GM12878 (cell line): Measurements from ENCODE around the gene DGKQ. TPM values are rescaled to one million over a fixed set of nuclear protein-coding genes. Genes with fewer than 3 reads are reported as not detected.

Source experiments
- ATAC-seq: fragments of 200-7000 bp; cut with Tn5 transposase; 3 replicates; pipeline ENCODE4 v1.9.1; 2020; ENCODE audit warnings: mild to moderate bottlenecking, moderate library complexity
- BruUV-seq: library from RNA; stranded (reverse); fragments of 400-500 nt; replicated peaks from 2 replicates; lab custom pipeline; 2021; lab: Mats Ljungman, UMichigan
- CTCF ChIA-PET: fragments of 300-600 bp; sonication (Branson Sonifier 250); formaldehyde crosslinking; extraction: SDS; loops from one replicate; lab custom pipeline; 2021; ENCODE audit warnings: inconsistent platforms; lab: Yijun Ruan, JAX
- POLR2A ChIA-PET: fragments of 350-600 bp; formaldehyde crosslinking; extraction: SDS; loops from one replicate; lab custom pipeline; 2021; ENCODE audit warnings: inconsistent platforms; lab: Charles Lee
- RAD21 ChIA-PET: fragments of 300-600 bp; sonication (Branson Sonifier 250); formaldehyde crosslinking; loops from one replicate; lab custom pipeline; 2023; ENCODE audit warnings: antibody characterized with exemption; ENCODE audit not compliant: unreplicated experiment; lab: Charles Lee
- SMC1A ChIA-PET: fragments of 300-600 bp; sonication (Branson Sonifier 250); formaldehyde crosslinking; loops from one replicate; lab custom pipeline; 2023; ENCODE audit not compliant: unreplicated experiment, uncharacterized antibody; lab: Charles Lee
- DNase-seq: peaks from one replicate; pipeline ENCODE4 v3.0.0-alpha.2; 2011; ENCODE audit warnings: low read depth, low spot score
- FAIRE-seq: peaks from 3 replicates; lab custom pipeline; 2011; peaks lifted over from hg19 to GRCh38; lab: Jason Lieb, UNC
- H2AFZ ChIP-seq: 2 replicates; pipeline ENCODE4 v1.6.0; 2011; ENCODE audit warnings: low read depth, low read length, control low read depth; ENCODE audit not compliant: control insufficient read depth
- H3K27ac ChIP-seq: 2 replicates; pipeline ENCODE4 v1.5.1; 2011; ENCODE audit warnings: control low read depth; ENCODE audit not compliant: control insufficient read depth, insufficient read depth
- H3K27me3 ChIP-seq, 2 experiments: replicated peaks in 1 of 2; 2 replicates each; pipeline versions ENCODE4 v1.6.0 to v1.6.1; 2011; ENCODE audit warnings: low read length in 1 of 2; ENCODE audit not compliant: control insufficient read depth in 2 of 2, insufficient read depth in 2 of 2
- H3K36me3 ChIP-seq, 2 experiments: 2 replicates each; pipeline ENCODE4 v1.5.1; 2011; ENCODE audit warnings: low read length in 1 of 2; ENCODE audit not compliant: control insufficient read depth in 2 of 2, insufficient read depth in 2 of 2
- H3K4me1 ChIP-seq: 2 replicates; pipeline ENCODE4 v1.6.1; 2011; ENCODE audit warnings: mild to moderate bottlenecking, low read length, moderate library complexity, mixed read lengths; ENCODE audit not compliant: control insufficient read depth, insufficient read depth
- H3K4me2 ChIP-seq: 2 replicates; pipeline ENCODE4 v1.6.0; 2011; ENCODE audit warnings: control low read depth; ENCODE audit not compliant: control insufficient read depth, insufficient read depth
- H3K4me3 ChIP-seq: fragments of 200-600 bp; sonication (generic); 2 replicates; pipeline ENCODE4 v1.5.1; 2016
- H3K79me2 ChIP-seq: 2 replicates; pipeline ENCODE4 v1.6.0; 2011; ENCODE audit warnings: low read length; ENCODE audit not compliant: control insufficient read depth, insufficient read depth
- H3K9ac ChIP-seq: 2 replicates; pipeline ENCODE4 v1.8.0; 2011; ENCODE audit warnings: low read length, control low read depth, mixed read lengths; ENCODE audit not compliant: control insufficient read depth, insufficient read depth
- H3K9me3 ChIP-seq: replicated peaks from 3 replicates; pipeline ENCODE4 v1.5.1; 2011; ENCODE audit warnings: mild to moderate bottlenecking, low read length; ENCODE audit not compliant: control insufficient read depth, insufficient read depth
- H4K20me1 ChIP-seq: 2 replicates; pipeline ENCODE4 v1.6.0; 2011; ENCODE audit not compliant: control insufficient read depth, insufficient read depth
- CBX5 ChIP-seq: sonication (generic); IDR thresholded peaks from 2 replicates; pipeline ENCODE4 v1.6.1; 2016; ENCODE audit warnings: low read depth, moderate library complexity, mild to moderate bottlenecking, inconsistent platforms
- EP300 ChIP-seq, 2 experiments: fragments of 150-350 bp in 1 of 2; IDR thresholded peaks; 2 replicates each; pipeline ENCODE4 v1.6.1; 2011 to 2012; ENCODE audit warnings: low read depth in 2 of 2, low read length in 2 of 2, borderline replicate concordance in 1 of 2, improper control_type of control experiment in 1 of 2, inconsistent platforms in 1 of 2; ENCODE audit not compliant: control insufficient read depth in 1 of 2
- GABPA ChIP-seq: IDR thresholded peaks from 2 replicates; pipeline ENCODE4 v1.6.1; 2014; ENCODE audit warnings: antibody characterized with exemption, low read depth, mild to moderate bottlenecking, inconsistent platforms
- HDGF ChIP-seq: fragments of 450-650 bp; IDR thresholded peaks from 2 replicates; pipeline ENCODE4 v1.6.1; 2016; ENCODE audit warnings: antibody characterized with exemption
- IKZF2 ChIP-seq, 2 experiments: fragments of 450-650 bp; IDR thresholded peaks; 2 replicates each; pipeline ENCODE4 v1.6.1; 2017; ENCODE audit warnings: mild to moderate bottlenecking in 2 of 2, moderate library complexity in 2 of 2
- JUNB ChIP-seq: IDR thresholded peaks from 2 replicates; pipeline ENCODE4 v1.6.1; 2016; ENCODE audit warnings: antibody characterized with exemption, mild to moderate bottlenecking
- KAT2A ChIP-seq: conservative IDR thresholded peaks from 2 replicates; pipeline ENCODE4 v1.6.1; 2011; ENCODE audit warnings: low read depth, low read length; ENCODE audit not compliant: control insufficient read depth
- PKNOX1 ChIP-seq: fragments of 450-650 bp; IDR thresholded peaks from 2 replicates; pipeline ENCODE4 v1.6.1; 2016; ENCODE audit warnings: mild to moderate bottlenecking
- POLR2A ChIP-seq: IDR thresholded peaks from 2 replicates; pipeline ENCODE4 v1.6.1; 2011; ENCODE audit warnings: low read depth, mild to moderate bottlenecking, low read length
- RAD51 ChIP-seq: fragments of 450-650 bp; IDR thresholded peaks from 2 replicates; pipeline ENCODE4 v1.6.1; 2016; ENCODE audit warnings: moderate library complexity, mild to moderate bottlenecking, inconsistent platforms
- REST ChIP-seq: IDR thresholded peaks from 2 replicates; pipeline ENCODE4 v1.6.1; 2012; ENCODE audit warnings: mild to moderate bottlenecking, low read depth, low read length
- SIX5 ChIP-seq: IDR thresholded peaks from 2 replicates; pipeline ENCODE4 v1.6.1; 2011; ENCODE audit warnings: mild to moderate bottlenecking, low read depth, low read length, moderate library complexity; ENCODE audit not compliant: severe bottlenecking
- SKIL ChIP-seq: fragments of 450-650 bp; IDR thresholded peaks from 2 replicates; pipeline ENCODE4 v1.6.1; 2017; ENCODE audit warnings: mild to moderate bottlenecking, low read depth, inconsistent platforms; ENCODE audit not compliant: poor library complexity, severe bottlenecking
- SMAD5 ChIP-seq: IDR thresholded peaks from 2 replicates; pipeline ENCODE4 v1.6.1; 2016; ENCODE audit warnings: antibody characterized with exemption, low read depth
- SREBF2 ChIP-seq: IDR thresholded peaks from 2 replicates; pipeline ENCODE4 v1.6.1; 2012; ENCODE audit warnings: mild to moderate bottlenecking, low read length
- TAF1 ChIP-seq: IDR thresholded peaks from 2 replicates; pipeline ENCODE4 v1.6.1; 2011; ENCODE audit warnings: mild to moderate bottlenecking, low read depth, low read length, borderline replicate concordance
- whole genome bisulfite sequencing: methylation state at CpG from one replicate; pipeline ENCODE4 v1.1.6; 2016; ENCODE audit warnings: low lambda C conversion rate; ENCODE audit not compliant: insufficient replicate concordance, insufficient coverage; ENCODE audit errors: missing lambda C conversion rate; 5-methylcytosine and 5-hydroxymethylcytosine counted together
- in situ Hi-C: fragments of 300-500 bp; cut with MboI; formaldehyde crosslinking; loops from 9 replicates; pipeline ENCODE4 v1.14.3; 2018; ENCODE audit warnings: mixed read lengths
- intact Hi-C: fragments of 100-400 bp; cut with micrococcal nuclease; formaldehyde crosslinking; loops from one replicate; pipeline ENCODE4 v1.14.2; 2022; ENCODE audit not compliant: unreplicated experiment
- polyA plus RNA-seq, 11 experiments: library from polyadenylated mRNA; depleted of rRNA in 4 of 11; unstranded in 6 of 11; stranded (reverse) in 5 of 11; fragments of >200 nt; fragmentation: Nextera tagmentation in 4 of 11; fragmentation: Illumina TruSeq in 1 of 11; extraction: Ambion mirVana in 4 of 11; extraction: Trizol in 1 of 11; gene quantifications; 1 replicate in 1 of 11; 2 replicates in 10 of 11; pipeline versions ENCODE4 v1.2.1 to v1.2.3, GENCODE V29; 2011 to 2016; ENCODE audit warnings: inconsistent platforms in 2 of 11, missing spikeins in 2 of 11, low read depth in 1 of 11
- total RNA-seq, 4 experiments: library from RNA; depleted of rRNA in 3 of 4; stranded (reverse); fragments of >200 nt in 3 of 4; fragmentation: Illumina TruSeq in 1 of 4; extraction: Trizol in 1 of 4; gene quantifications; 2 replicates each; pipeline versions ENCODE4 v1.2.1 to v1.2.3, GENCODE V29; 2013 to 2021

The DGKQ gene
- total and polyA plus RNA-seq, 10 of the 15 experiments (the other 5 are each of a cell fraction or from before 2014, with no cell fraction given) = 0.11 to 10.5 (median 1.4) TPM

- TF ChIP-seq KAT2A (no peak), SIX5 (no peak), IKZF2 (IDR thresholded peaks at IDR 0.05) (no peak), JUNB (no peak), POLR2A (peak; percentile 34; the same call in 1 of the 2 replicates), PKNOX1 (no peak), TAF1 (no peak)
Observed at GRCh38 chr4:910366-911091, 62.8 kb downstream of the DGKQ start (continued).

DNA sequence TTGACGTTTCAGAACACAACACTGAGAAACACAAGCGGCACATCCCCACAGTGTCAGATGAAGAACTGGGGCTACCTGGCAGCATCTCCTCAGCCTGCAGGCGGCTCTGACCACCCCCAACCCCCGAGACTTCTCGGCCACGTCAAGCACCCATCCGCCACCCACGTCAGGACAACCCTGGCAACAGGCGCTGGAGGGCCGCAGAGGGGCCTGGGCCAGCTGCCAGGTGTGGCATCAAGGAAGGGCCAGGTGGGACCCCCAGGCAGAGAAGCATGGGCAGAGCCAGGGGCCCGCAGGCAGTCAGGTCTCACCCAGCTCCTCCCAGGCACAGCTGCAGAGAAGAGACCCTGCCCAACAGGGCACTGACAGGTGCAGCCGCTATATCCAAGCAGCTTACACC lies 63.5 kb downstream of the DGKQ start:
- no peak overlapping the region for H3K27ac ChIP-seq
- 0 out of 2 replicates have a peak, but pooled peaks cover under 1% of the 10 kb centered on the region for H3K4me1 ChIP-seq
- H4K20me1 ChIP-seq = no peaks in the 10 kb centered on the region
- H3K36me3 ChIP-seq = peaks cover 16 to 43% of the 10 kb centered on the region in 2 experiments
- RAD21 ChIA-PET = interaction anchor here (0.6 kb wide), 1 partner anchor 26 kb away, joined by 3 read pairs; no protein-coding TSS in a partner anchor
- POLR2A ChIA-PET = no interaction called here
- no TSS peak for BruUV-seq
- FAIRE-seq (no peak), ATAC-seq (no peak), DNase-seq (no peak)
- in situ Hi-C loops (no loop called here), intact Hi-C loops (no loop called here)
- H2AFZ ChIP-seq = no peak overlapping the region
- H3K9ac ChIP-seq = no peak overlapping the region
- peaks cover 5% of the 10 kb centered on the region for H3K79me2 ChIP-seq
- H3K27me3 ChIP-seq = no peaks in the 10 kb centered on the region
- no peak overlapping the region for H3K4me2 ChIP-seq
- CTCF ChIA-PET = no interaction called here
- WGBS = 95% methylated on average over 12 of the region's 12 CpGs
- H3K4me3 ChIP-seq = no peak overlapping the region
- H3K9me3 ChIP-seq = no peaks in the 10 kb centered on the region; the same call in 2 of the 3 replicates
- SMC1A ChIA-PET = interaction anchor here (1.1 kb wide), 1 partner anchor 20 kb away, joined by 4 read pairs; no protein-coding TSS in a partner anchor
- TF ChIP-seq CBX5 (no peak), RAD51 (no peak), SREBF2 (no peak), GABPA (no peak), SMAD5 (no peak), HDGF (no peak), REST (no peak), EP300 (IDR thresholded peaks at IDR 0.05; ENCODE audit: borderline replicate concordance in 1 of 2, control insufficient read depth in 1 of 2, low read depth in 2 of 2, low read length in 2 of 2) (no peak), SKIL (no peak)
